Vagina (tissue), 2 donors: ENCODE measurements around the gene NEDD4L.

Experiments
- CTCF ChIP-seq, 3 experiments: fragments of 450-650 bp in 2 of 3; fragments of 200-600 bp in 1 of 3; sonication (generic) in 1 of 3; IDR thresholded peaks; one replicate each; pipeline ENCODE4 v1.5.1; 2017 to 2019; ENCODE audit warnings: antibody characterized with exemption in 3 of 3, mild to moderate bottlenecking in 2 of 3, moderate library complexity in 2 of 3
- POLR2A ChIP-seq, 2 donors: fragments of 450-650 bp; IDR thresholded peaks; one replicate each; pipeline ENCODE4 v1.6.1; 2017; ENCODE audit warnings: antibody characterized with exemption in 2 of 2, mild to moderate bottlenecking in 2 of 2, moderate library complexity in 2 of 2
- POLR2AphosphoS5 ChIP-seq, 2 donors: sonication (generic); formaldehyde crosslinking; IDR thresholded peaks; one replicate each; pipeline ENCODE4 v1.9.0; 2017; ENCODE audit warnings: antibody characterized with exemption in 2 of 2, mild to moderate bottlenecking in 2 of 2, low read depth in 1 of 2; ENCODE audit not compliant: insufficient read depth in 1 of 2

GRCh38 chr18:58427321-58427720 lies 383.3 kb downstream of the NEDD4L start:
- no peak for TF ChIP-seq CTCF (IDR thresholded peaks at IDR 0.05)
- TF ChIP-seq POLR2A (IDR thresholded peaks at IDR 0.05) = no peak
- TF ChIP-seq POLR2AphosphoS5 (IDR thresholded peaks at IDR 0.05; ENCODE audit: insufficient read depth in 1 of 2, low read depth in 1 of 2) = no peak
